Muscle of back (tissue), 13 donors: Measurements from ENCODE around the gene GRAPL. TPM values are rescaled to one million over a fixed set of nuclear protein-coding genes. Genes with fewer than 3 reads are reported as not detected.
"Not testable (repeated sequence)": the region's sequence is repeated elsewhere in the genome, so short reads cannot be mapped to it uniquely, and the experiment has no call there.

Experiments used
- DNase-seq, 3 donors: peaks; one replicate each; pipeline versions ENCODE4 v3.0.0 to v3.0.0-alpha.2; 2013
- long read RNA-seq, 9 donors: transcript quantifications; one replicate each; lab custom pipeline, GENCODE V29; 2026
- polyA plus RNA-seq, 10 donors: library from polyadenylated mRNA; unstranded; fragments of 120-200 nt; gene quantifications; one replicate each; pipeline ENCODE4 v1.2.1, GENCODE V29; 2013; ENCODE audit not compliant: insufficient read length in 10 of 10

GRAPL gene
- 1 to 10 TPM in 8 of 10 donors, under 1 TPM in 2; 0.54 to 4.2 (median 1.6) TPM for polyA plus RNA-seq
- long read RNA-seq, donor 1, partial matches to known transcripts = 5 of 5 reads
- long read RNA-seq, donor 1, other reads (novel, unspliced or antisense) = 0 of 5 reads
- long read RNA-seq, donor 2 = 0 reads
- long read RNA-seq, donor 3 = 0 reads
- long read RNA-seq, donor 4 = 0 reads
- long read RNA-seq, donor 5 = 0 reads
- long read RNA-seq, donor 6, partial matches to known transcripts = 0 of 1 reads
- long read RNA-seq, donor 6, other reads (novel, unspliced or antisense) = 0 of 1 reads
- long read RNA-seq, donor 7 = 0 reads
- long read RNA-seq, donor 8 = 0 reads
- long read RNA-seq, donor 9 = 0 reads

GRCh38 chr17:19127148-19127980, at the start of gene GRAPL:
Gene GRAPL, plus strand, starts transcription at chr17:19127589. Its CDS starts 31 bp downstream, at chr17:19127620.
- not testable (repeated sequence) for DNase-seq

- not testable (repeated sequence) for DNase-seq
Measured at GRCh38 chr17:19088804-19089685, 38.3 kb upstream of the GRAPL start.

- DNase-seq = not testable (repeated sequence)
Measured at GRCh38 chr17:19090058-19090772, 37.2 kb upstream of the GRAPL start.

- DNase-seq = not testable (repeated sequence)
Measured at GRCh38 chr17:19092737-19093683, 34.4 kb upstream of the GRAPL start.

GRCh38 chr17:19093684-19094438, 33.5 kb upstream of the GRAPL start:
- DNase-seq = not testable (repeated sequence)

GRCh38 chr17:19108517-19108916, 18.9 kb upstream of the GRAPL start:
- DNase-seq = not testable (repeated sequence)

GRCh38 chr17:19110189-19111097, 16.9 kb upstream of the GRAPL start:
- DNase-seq = not testable (repeated sequence)

GRCh38 chr17:19111111-19111711, 16.2 kb upstream of the GRAPL start:
- peak in 2 of 3 donors; percentile 29 to 75 for DNase-seq

GRCh38 chr17:19111801-19112458, 15.5 kb upstream of the GRAPL start:
- DNase-seq = peak in 2 of 3 donors; percentile 86 to 92

GRCh38 chr17:19112459-19112826, 14.9 kb upstream of the GRAPL start:
- DNase-seq = not testable (repeated sequence)

- not testable (repeated sequence) for DNase-seq
Measured at GRCh38 chr17:19118695-19119094, 8.7 kb upstream of the GRAPL start.

GRCh38 chr17:19125289-19125688, 2.1 kb upstream of the GRAPL start:
- DNase-seq = not testable (repeated sequence)

GRCh38 chr17:19129500-19129899, 2.1 kb downstream of the GRAPL start:
- not testable (repeated sequence) for DNase-seq

- not testable (repeated sequence) for DNase-seq
Measured at GRCh38 chr17:19131108-19131507, 3.7 kb downstream of the GRAPL start.

GRCh38 chr17:19131772-19132171, 4.4 kb downstream of the GRAPL start:
- DNase-seq = not testable (repeated sequence)

- DNase-seq = not testable (repeated sequence)
Measured at GRCh38 chr17:19133793-19134192, 6.4 kb downstream of the GRAPL start.

GRCh38 chr17:19135391-19135790, 8.0 kb downstream of the GRAPL start:
- DNase-seq = not testable (repeated sequence)
